Tibial nerve (tissue), 4 donors: Measurements from ENCODE around the gene TSPAN15. TPM values are rescaled to one million over a fixed set of nuclear protein-coding genes. Genes with fewer than 3 reads are reported as not detected.

Experiments
- DNase-seq, 2 donors: peaks; one replicate each; pipeline ENCODE4 v3.0.0-alpha.2; 2019; ENCODE audit warnings: low spot score in 2 of 2
- H3K27ac ChIP-seq, 4 donors: fragments of 200-600 bp; sonication (generic) in 3 of 4; one replicate each; pipeline ENCODE4 v1.5.1; 2017 to 2019; ENCODE audit warnings: mild to moderate bottlenecking in 1 of 4
- H3K27me3 ChIP-seq, 2 donors: fragments of 200-600 bp; sonication (generic) in 1 of 2; one replicate each; pipeline versions ENCODE4 v1.5.1 to v1.6.0; 2017 to 2019
- H3K36me3 ChIP-seq, 3 donors: fragments of 200-600 bp; sonication (generic); one replicate each; pipeline ENCODE4 v1.5.1; 2018 to 2019
- H3K4me1 ChIP-seq, 4 donors: fragments of 200-600 bp; sonication (generic) in 3 of 4; one replicate each; pipeline ENCODE4 v1.5.1; 2017 to 2019
- H3K4me3 ChIP-seq, 4 donors: fragments of 200-600 bp; sonication (generic) in 3 of 4; one replicate each; pipeline ENCODE4 v1.5.1; 2017 to 2019; ENCODE audit warnings: mild to moderate bottlenecking in 1 of 4, moderate library complexity in 1 of 4
- H3K9me3 ChIP-seq, 4 donors: fragments of 200-600 bp; sonication (generic) in 3 of 4; one replicate each; pipeline ENCODE4 v1.5.1; 2017 to 2019
- CTCF ChIP-seq, 5 experiments: fragments of 200-600 bp in 3 of 5; fragments of 450-650 bp in 2 of 5; sonication (generic) in 3 of 5; IDR thresholded peaks; one replicate each; pipeline ENCODE4 v1.5.1; 2016 to 2019; ENCODE audit warnings: antibody characterized with exemption in 5 of 5, mild to moderate bottlenecking in 3 of 5, moderate library complexity in 2 of 5
- EP300 ChIP-seq, 2 donors: sonication (generic); formaldehyde crosslinking; IDR thresholded peaks; one replicate each; pipeline ENCODE4 v1.6.1; 2017; ENCODE audit warnings: antibody characterized with exemption in 2 of 2, mild to moderate bottlenecking in 1 of 2
- POLR2A ChIP-seq, 2 donors: fragments of 450-650 bp; IDR thresholded peaks; one replicate each; pipeline ENCODE4 v1.6.1; 2017; ENCODE audit warnings: antibody characterized with exemption in 2 of 2, mild to moderate bottlenecking in 2 of 2, moderate library complexity in 2 of 2
- WGBS, 2 donors: methylation state at CpG; one replicate each; pipeline ENCODE4 v1.1.5; 2018; 5-methylcytosine and 5-hydroxymethylcytosine counted together
- total RNA-seq, 4 donors: library from RNA; depleted of rRNA; stranded (reverse); fragments of >200 nt; gene quantifications; one replicate each; pipeline ENCODE4 v1.1.0, GENCODE V29; 2016

TSPAN15 gene
- total RNA-seq, 4 donors from 2014 or later = 46.9 to 117 (median 92.7) TPM

- 85 to 91% methylated on average over 2 of the region's 3 CpGs for WGBS, 2 donors
- H3K27me3 ChIP-seq = no peaks in the 10 kb centered on the region
- peaks cover 0 to 22% (median 0%) of the 10 kb centered on the region in 3 donors for H3K36me3 ChIP-seq
- no peak for DNase-seq
- no peak for TF ChIP-seq CTCF (IDR thresholded peaks at IDR 0.05)
- no peak for TF ChIP-seq POLR2A (IDR thresholded peaks at IDR 0.05)
- no peak for TF ChIP-seq EP300 (IDR thresholded peaks at IDR 0.05)
- H3K4me3 ChIP-seq = no peak overlapping the region
- H3K4me1 ChIP-seq = peaks cover 0 to 26% (median 6%) of the 10 kb centered on the region in 4 donors
- no peaks in the 10 kb centered on the region for H3K9me3 ChIP-seq
- peak overlapping the region; percentile 55 to 83 (median 68) for H3K27ac ChIP-seq
Measured at GRCh38 chr10:69506487-69506833, 55.2 kb downstream of the TSPAN15 start.

- Histone ChIP-seq H3K9me3 (no peaks in the 10 kb centered on the region), H3K27me3 (no peaks in the 10 kb centered on the region), H3K27ac (peak overlapping the region; percentile 63 to 83 (median 68)), H3K36me3 (peaks cover 0 to 26% (median 0%) of the 10 kb centered on the region in 3 donors), H3K4me1 (peaks cover 0 to 26% (median 6%) of the 10 kb centered on the region in 4 donors), H3K4me3 (peak overlapping the region in 1 of 4 donors; percentile 22)
- TF ChIP-seq POLR2A (IDR thresholded peaks at IDR 0.05) (no peak), CTCF (IDR thresholded peaks at IDR 0.05) (no peak), EP300 (IDR thresholded peaks at IDR 0.05) (no peak)
- no peak for DNase-seq
- 59 to 61% methylated on average over 13 to 16 of the region's 19 CpGs for WGBS, 2 donors
Measured at GRCh38 chr10:69506834-69507713, 55.8 kb downstream of the TSPAN15 start.

GRCh38 chr10:69508738-69509340 lies 57.6 kb downstream of the TSPAN15 start:
- Histone ChIP-seq H3K4me1 (peaks cover 0 to 22% (median 6%) of the 10 kb centered on the region in 4 donors), H3K4me3 (no peak overlapping the region), H3K9me3 (no peaks in the 10 kb centered on the region), H3K36me3 (peaks cover 0 to 16% (median 0%) of the 10 kb centered on the region in 3 donors), H3K27ac (no peak overlapping the region), H3K27me3 (no peaks in the 10 kb centered on the region)
- DNase-seq = no peak
- 87 to 88% methylated on average over 7 of the region's 7 CpGs for WGBS, 2 donors
- TF ChIP-seq POLR2A (IDR thresholded peaks at IDR 0.05) (no peak), CTCF (IDR thresholded peaks at IDR 0.05) (no peak), EP300 (IDR thresholded peaks at IDR 0.05) (no peak)

GRCh38 chr10:69512901-69513300 lies 61.6 kb downstream of the TSPAN15 start:
- H3K27ac ChIP-seq = no peak overlapping the region
- DNase-seq = no peak
- H3K4me1 ChIP-seq = peaks cover 0 to 1% (median 0%) of the 10 kb centered on the region in 4 donors
- TF ChIP-seq POLR2A (IDR thresholded peaks at IDR 0.05) (no peak), CTCF (IDR thresholded peaks at IDR 0.05) (no peak), EP300 (IDR thresholded peaks at IDR 0.05) (no peak)
- H3K36me3 ChIP-seq = peaks cover 0 to 6% (median 0%) of the 10 kb centered on the region in 3 donors
- 41 to 42% methylated on average over 2 of the region's 2 CpGs for WGBS, 2 donors
- H3K9me3 ChIP-seq = no peaks in the 10 kb centered on the region
- no peak overlapping the region for H3K4me3 ChIP-seq
- no peaks in the 10 kb centered on the region for H3K27me3 ChIP-seq

GRCh38 chr10:69513617-69514016 lies 62.4 kb downstream of the TSPAN15 start:
- WGBS, 2 donors = 87 to 88% methylated on average over 4 of the region's 4 CpGs
- no peaks in the 10 kb centered on the region for H3K4me1 ChIP-seq
- no peaks in the 10 kb centered on the region for H3K9me3 ChIP-seq
- H3K4me3 ChIP-seq = no peak overlapping the region
- no peak overlapping the region for H3K27ac ChIP-seq
- H3K27me3 ChIP-seq = no peaks in the 10 kb centered on the region
- TF ChIP-seq EP300 (IDR thresholded peaks at IDR 0.05) (no peak), POLR2A (IDR thresholded peaks at IDR 0.05) (no peak)
- DNase-seq = no peak
- peaks cover 0 to 6% (median 0%) of the 10 kb centered on the region in 3 donors for H3K36me3 ChIP-seq
